Body of pancreas (tissue), 4 donors: Measurements from ENCODE around the gene CMC1. TPM values are rescaled to one million over a fixed set of nuclear protein-coding genes. Genes with fewer than 3 reads are reported as not detected.
A peak's percentile ranks its signal among the peaks of the same experiment; 100 is the strongest.

ENCODE experiments used
- ATAC-seq: fragments of 150-250 bp; one replicate; pipeline ENCODE4 v1.9.1; 2016
- DNase-seq, 4 donors: peaks; one replicate each; pipeline ENCODE4 v3.0.0-alpha.2; 2019
- H3K27ac ChIP-seq, 4 donors: fragments of 200-600 bp; sonication (generic); 1 replicate in 3 of 4; 2 replicates in 1 of 4; pipeline versions ENCODE4 v1.5.1 to v1.6.1; 2016 to 2019; ENCODE audit warnings: mild to moderate bottlenecking in 1 of 4, mixed read lengths in 1 of 4, moderate library complexity in 1 of 4
- H3K27me3 ChIP-seq, 2 donors: fragments of 200-600 bp; sonication (generic); one replicate each; pipeline ENCODE4 v1.6.0; 2016; ENCODE audit warnings: mild to moderate bottlenecking in 1 of 2
- H3K36me3 ChIP-seq, 2 donors: fragments of 200-600 bp; sonication (generic); replicated peaks in 1 of 2; 2 replicates each; pipeline ENCODE4 v1.5.1; 2016; ENCODE audit warnings: low read depth in 2 of 2; ENCODE audit not compliant: insufficient read depth in 1 of 2
- H3K4me1 ChIP-seq: fragments of 200-600 bp; sonication (generic); one replicate; pipeline ENCODE4 v1.6.0; 2016
- H3K4me3 ChIP-seq, 2 donors: fragments of 200-600 bp; sonication (generic); 1 replicate in 1 of 2; 2 replicates in 1 of 2; pipeline ENCODE4 v1.5.1; 2016 to 2019
- H3K9me3 ChIP-seq, 3 donors: fragments of 200-600 bp; sonication (generic); 1 replicate in 2 of 3; 2 replicates in 1 of 3; pipeline ENCODE4 v1.5.1; 2016
- POLR2A ChIP-seq, 3 donors: fragments of 450-650 bp; IDR thresholded peaks; one replicate each; pipeline ENCODE4 v1.6.1; 2016; ENCODE audit warnings: antibody characterized with exemption in 3 of 3, mild to moderate bottlenecking in 2 of 3
- WGBS, 2 donors: methylation state at CpG; one replicate each; pipeline ENCODE4 v1.1.5; 2017; 5-methylcytosine and 5-hydroxymethylcytosine counted together
- intact Hi-C: fragments of 100-400 bp; cut with DNase I; formaldehyde crosslinking; loops from one replicate; pipeline ENCODE4 v1.15.1; 2023
- total RNA-seq, 2 donors: library from RNA; depleted of rRNA; stranded (reverse); fragments of >200 nt; gene quantifications; one replicate each; pipeline ENCODE4 v1.1.0, GENCODE V29; 2016
- TF ChIP-seq, protein P1 (sequence below), 7 experiments: fragments of 450-650 bp in 4 of 7; fragments of 200-600 bp in 3 of 7; sonication (generic) in 3 of 7; IDR thresholded peaks; one replicate each; pipeline ENCODE4 v1.5.1; 2016 to 2019; ENCODE audit warnings: antibody characterized with exemption in 7 of 7

Gene CMC1
- total RNA-seq, 2 donors from 2014 or later, result 2.6 to 5.4 TPM

DNA sequence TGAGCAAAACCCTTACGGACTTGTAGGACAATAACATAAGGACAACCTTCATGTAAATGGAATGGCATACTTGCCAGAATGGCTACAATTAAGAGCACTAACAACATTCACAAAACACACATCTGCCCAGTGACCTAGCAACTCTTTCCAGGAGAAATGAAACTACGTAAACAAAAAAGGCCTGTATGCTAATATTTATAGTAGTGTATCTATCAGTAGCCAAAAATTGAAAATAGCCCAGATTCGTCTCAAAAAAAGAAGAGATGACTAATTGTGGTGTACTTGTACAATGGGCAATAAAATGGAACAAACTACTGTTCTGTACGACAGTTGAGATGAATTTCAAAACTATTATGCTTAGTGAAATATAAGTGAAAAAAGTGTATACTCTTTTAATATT, 38.4 kb downstream of the CMC1 start:
- 50 to 59% methylated on average over 4 of the region's 4 CpGs for WGBS, 2 donors

GRCh38 chr3:28280781-28281180, 39.4 kb downstream of the CMC1 start:
- no peak for TF ChIP-seq POLR2A (IDR thresholded peaks at IDR 0.05)
- TF ChIP-seq, protein P1, sequence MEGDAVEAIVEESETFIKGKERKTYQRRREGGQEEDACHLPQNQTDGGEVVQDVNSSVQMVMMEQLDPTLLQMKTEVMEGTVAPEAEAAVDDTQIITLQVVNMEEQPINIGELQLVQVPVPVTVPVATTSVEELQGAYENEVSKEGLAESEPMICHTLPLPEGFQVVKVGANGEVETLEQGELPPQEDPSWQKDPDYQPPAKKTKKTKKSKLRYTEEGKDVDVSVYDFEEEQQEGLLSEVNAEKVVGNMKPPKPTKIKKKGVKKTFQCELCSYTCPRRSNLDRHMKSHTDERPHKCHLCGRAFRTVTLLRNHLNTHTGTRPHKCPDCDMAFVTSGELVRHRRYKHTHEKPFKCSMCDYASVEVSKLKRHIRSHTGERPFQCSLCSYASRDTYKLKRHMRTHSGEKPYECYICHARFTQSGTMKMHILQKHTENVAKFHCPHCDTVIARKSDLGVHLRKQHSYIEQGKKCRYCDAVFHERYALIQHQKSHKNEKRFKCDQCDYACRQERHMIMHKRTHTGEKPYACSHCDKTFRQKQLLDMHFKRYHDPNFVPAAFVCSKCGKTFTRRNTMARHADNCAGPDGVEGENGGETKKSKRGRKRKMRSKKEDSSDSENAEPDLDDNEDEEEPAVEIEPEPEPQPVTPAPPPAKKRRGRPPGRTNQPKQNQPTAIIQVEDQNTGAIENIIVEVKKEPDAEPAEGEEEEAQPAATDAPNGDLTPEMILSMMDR (IDR thresholded peaks at IDR 0.05), result no peak
- no peaks in the 10 kb centered on the region for H3K27me3 ChIP-seq
- no peak overlapping the region for H3K27ac ChIP-seq
- ATAC-seq (no peak), DNase-seq (no peak)
- H3K4me1 ChIP-seq, result peaks cover 8% of the 10 kb centered on the region
- intact Hi-C loops, result no loop called here
- no peaks in the 10 kb centered on the region for H3K9me3 ChIP-seq
- no peak overlapping the region for H3K4me3 ChIP-seq
- 86 to 95% methylated on average over 3 of the region's 3 CpGs for WGBS, 2 donors
- no peaks in the 10 kb centered on the region for H3K36me3 ChIP-seq

More for the DNA sequence above, 38.4 kb downstream of the CMC1 start:
- ATAC-seq (no peak), DNase-seq (no peak)
- TF ChIP-seq POLR2A (IDR thresholded peaks at IDR 0.05), result no peak
- TF ChIP-seq, protein P1 (IDR thresholded peaks at IDR 0.05), result no peak
- Histone ChIP-seq H3K4me1 (peaks cover 8% of the 10 kb centered on the region), H3K4me3 (no peak overlapping the region), H3K27ac (no peak overlapping the region), H3K36me3 (no peaks in the 10 kb centered on the region), H3K9me3 (no peaks in the 10 kb centered on the region), H3K27me3 (no peaks in the 10 kb centered on the region)
- intact Hi-C loops, result no loop called here

- no peak overlapping the region for H3K4me3 ChIP-seq
- H3K27ac ChIP-seq, result no peak overlapping the region
- H3K9me3 ChIP-seq, result no peaks in the 10 kb centered on the region
- peaks cover 7% of the 10 kb centered on the region for H3K4me1 ChIP-seq
- H3K36me3 ChIP-seq, result peaks cover 0 to 2% of the 10 kb centered on the region in 2 donors
- no peak for TF ChIP-seq POLR2A (IDR thresholded peaks at IDR 0.05)
- TF ChIP-seq, protein P1 (IDR thresholded peaks at IDR 0.05), result peak; percentile 23 to 75 (median 70)
- intact Hi-C loops, result no loop called here
- ATAC-seq (peak; percentile 80), DNase-seq (no peak)
- no peaks in the 10 kb centered on the region for H3K27me3 ChIP-seq
These were observed 45.2 kb downstream of the CMC1 start for GRCh38 chr3:28286595-28286994.

DNA sequence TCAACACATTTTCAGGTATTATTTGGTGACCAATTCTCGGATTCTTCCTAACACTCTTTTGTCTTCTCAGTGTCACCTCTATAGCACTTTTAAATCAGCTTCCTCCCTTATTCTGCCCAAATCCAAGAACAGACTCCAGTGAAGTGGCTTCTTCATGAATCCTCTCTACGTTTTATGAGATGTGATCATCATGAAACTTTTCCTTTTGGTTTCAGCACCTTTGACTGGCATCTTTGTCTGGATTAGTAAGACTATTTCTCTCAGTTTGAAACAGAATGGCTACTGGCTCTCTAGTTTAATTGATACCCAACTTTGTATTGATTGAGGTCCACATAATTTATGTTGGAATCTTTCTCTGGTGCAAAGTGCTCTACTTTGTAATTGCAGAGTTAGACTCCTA, 45.6 kb downstream of the CMC1 start:
- TF ChIP-seq, protein P1 (IDR thresholded peaks at IDR 0.05), result no peak
- no peak for TF ChIP-seq POLR2A (IDR thresholded peaks at IDR 0.05)
- Histone ChIP-seq H3K4me3 (no peak overlapping the region), H3K9me3 (no peaks in the 10 kb centered on the region), H3K36me3 (peaks cover 0 to 2% of the 10 kb centered on the region in 2 donors), H3K27ac (no peak overlapping the region), H3K4me1 (peaks cover 2% of the 10 kb centered on the region), H3K27me3 (no peaks in the 10 kb centered on the region)
- intact Hi-C loops, result no loop called here
- ATAC-seq (no peak), DNase-seq (no peak)
- 73 to 76% methylated on average over 2 of the region's 2 CpGs for WGBS, 2 donors

DNA sequence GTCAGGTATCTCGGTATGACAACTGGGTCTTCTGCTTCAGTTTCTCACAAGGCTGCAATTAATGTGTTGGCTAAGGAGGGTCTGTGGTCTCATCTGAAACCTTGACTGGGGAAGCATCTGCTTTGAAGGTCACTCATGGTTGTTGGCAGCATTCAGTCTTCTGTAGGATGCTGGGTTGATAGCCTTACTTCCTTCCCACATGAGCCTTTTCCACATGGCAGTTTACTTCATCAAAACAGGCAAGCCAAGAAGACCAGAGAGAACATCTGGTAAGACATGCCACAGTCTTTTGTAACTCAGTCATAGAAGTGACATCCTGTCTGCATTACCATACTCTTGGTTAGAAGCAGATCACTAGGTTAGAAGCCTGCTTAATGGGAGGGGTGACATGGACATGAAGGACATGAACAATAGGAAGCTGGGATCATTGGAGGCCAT, 49.5 kb downstream of the CMC1 start:
- no peak for DNase-seq
- Histone ChIP-seq H3K27me3 (no peaks in the 10 kb centered on the region), H3K27ac (no peak overlapping the region), H3K36me3 (peaks cover 0 to 2% of the 10 kb centered on the region in 2 donors), H3K4me3 (no peak overlapping the region), H3K9me3 (no peaks in the 10 kb centered on the region), H3K4me1 (no peaks in the 10 kb centered on the region)
- intact Hi-C loops, result no loop called here
- ATAC-seq, result no peak
- TF ChIP-seq, protein P1 (IDR thresholded peaks at IDR 0.05), result no peak
- no peak for TF ChIP-seq POLR2A (IDR thresholded peaks at IDR 0.05)
- WGBS, 2 donors, result 79 to 95% methylated on average over 1 of the region's 1 CpG
